Spleen (tissue), 11 donors: ENCODE results near the gene INS. TPM values are rescaled to one million over a fixed set of nuclear protein-coding genes. Genes with fewer than 3 reads are reported as not detected.
A peak's percentile ranks its signal among the peaks of the same experiment; 100 is the strongest.

Experiments used
- DNase-seq: peaks from one replicate; pipeline ENCODE4 v3.0.0-alpha.2; 2020
- H3K27ac ChIP-seq, 8 donors: fragments of 200-600 bp; sonication (generic) in 7 of 8; 1 replicate in 4 of 8; 2 replicates in 4 of 8; pipeline versions ENCODE4 v1.5.0 to v1.8.0; 2016 to 2021; ENCODE audit warnings: inconsistent platforms in 4 of 8, mild to moderate bottlenecking in 4 of 8, moderate library complexity in 1 of 8
- H3K27me3 ChIP-seq, 7 donors: fragments of 200-600 bp; sonication (generic) in 6 of 7; replicated peaks in 1 of 7; 1 replicate in 4 of 7; 2 replicates in 3 of 7; pipeline versions ENCODE4 v1.5.0 to v1.8.0; 2016 to 2021; ENCODE audit warnings: inconsistent platforms in 3 of 7, mild to moderate bottlenecking in 1 of 7
- H3K36me3 ChIP-seq, 6 donors: fragments of 200-600 bp; sonication (generic) in 5 of 6; 1 replicate in 4 of 6; 2 replicates in 2 of 6; pipeline versions ENCODE4 v1.5.0 to v1.8.0; 2016 to 2021; ENCODE audit warnings: inconsistent platforms in 2 of 6
- H3K4me1 ChIP-seq, 6 donors: fragments of 200-600 bp; sonication (generic) in 5 of 6; 1 replicate in 3 of 6; 2 replicates in 3 of 6; pipeline versions ENCODE4 v1.5.0 to v1.8.0; 2016 to 2021; ENCODE audit warnings: inconsistent platforms in 3 of 6
- H3K4me3 ChIP-seq, 8 donors: fragments of 200-600 bp; sonication (generic) in 7 of 8; 1 replicate in 4 of 8; 2 replicates in 4 of 8; pipeline versions ENCODE4 v1.5.0 to v1.8.0; 2016 to 2021; ENCODE audit warnings: inconsistent platforms in 4 of 8, mild to moderate bottlenecking in 4 of 8, moderate library complexity in 2 of 8
- H3K9me3 ChIP-seq, 8 donors: fragments of 200-600 bp; sonication (generic) in 7 of 8; 1 replicate in 4 of 8; 2 replicates in 4 of 8; pipeline versions ENCODE4 v1.5.0 to v1.8.0; 2016 to 2021; ENCODE audit warnings: inconsistent platforms in 4 of 8
- POLR2A ChIP-seq, 3 donors: fragments of 450-650 bp; IDR thresholded peaks; one replicate each; pipeline ENCODE4 v1.5.1; 2017; ENCODE audit warnings: antibody characterized with exemption in 3 of 3, mild to moderate bottlenecking in 1 of 3
- POLR2AphosphoS5 ChIP-seq, 3 donors: sonication (generic); formaldehyde crosslinking; IDR thresholded peaks; one replicate each; pipeline ENCODE4 v1.5.1; 2017; ENCODE audit warnings: antibody characterized with exemption in 3 of 3
- WGBS, 5 donors: extraction: QIAGEN DNeasy Blood & Tissue Kit in 3 of 5; methylation state at CpG; one replicate each; pipeline versions ENCODE4 v1.1.5 to v1.1.7; 2013 to 2018; 5-methylcytosine and 5-hydroxymethylcytosine counted together
- intact Hi-C: fragments of 100-400 bp; cut with DNase I; formaldehyde crosslinking; loops from one replicate; pipeline ENCODE4 v1.15.0; 2023; ENCODE audit warnings: low total_unique reads
- polyA plus RNA-seq, 3 donors: library from polyadenylated mRNA; stranded (reverse); fragments of 200-250 nt; gene quantifications; one replicate each; pipeline ENCODE4 v1.2.1, GENCODE V29; 2013
- total RNA-seq, 7 donors: library from RNA; depleted of rRNA in 3 of 7; stranded (reverse); fragments of >200 nt in 3 of 7; fragmentation: NEBNext Ultra II Directional in 4 of 7; extraction: Animal tissue kit (Norgen Biotek cat#: 25700) in 4 of 7; gene quantifications; one replicate each; pipeline versions ENCODE4 v1.1.0 to v1.2.1, GENCODE V29; 2016 to 2021
- TF ChIP-seq, protein P1 (sequence below), 11 experiments: fragments of 200-600 bp in 7 of 11; fragments of 450-650 bp in 4 of 11; sonication (generic) in 4 of 11; IDR thresholded peaks in 8 of 11; conservative IDR thresholded peaks in 3 of 11; 1 replicate in 7 of 11; 2 replicates in 4 of 11; pipeline versions ENCODE4 v1.4.0 to v1.8.0; 2016 to 2021; ENCODE audit warnings: antibody characterized with exemption in 11 of 11, inconsistent platforms in 4 of 11, mild to moderate bottlenecking in 1 of 11
- donor health status: healthy with polysubstance abuse.
- donor health status: DM: no; HTN: no; CAD: no; lungs with moderate emphysema.
- donor health status: DM: no; HTN: no; CAD: no.
- donor health status: Bipolar disorder and iron deficiency.
- donor health status: healthy.
- donor health status: DM: no; HTN: no; CAD: no.
- donor health status: DM: yes; HTN: yes; CAD: no.

INS gene
- total and polyA plus RNA-seq, 10 donors: 1.3 to 2.4 (median 1.5) TPM; not detected in 5

DNA sequence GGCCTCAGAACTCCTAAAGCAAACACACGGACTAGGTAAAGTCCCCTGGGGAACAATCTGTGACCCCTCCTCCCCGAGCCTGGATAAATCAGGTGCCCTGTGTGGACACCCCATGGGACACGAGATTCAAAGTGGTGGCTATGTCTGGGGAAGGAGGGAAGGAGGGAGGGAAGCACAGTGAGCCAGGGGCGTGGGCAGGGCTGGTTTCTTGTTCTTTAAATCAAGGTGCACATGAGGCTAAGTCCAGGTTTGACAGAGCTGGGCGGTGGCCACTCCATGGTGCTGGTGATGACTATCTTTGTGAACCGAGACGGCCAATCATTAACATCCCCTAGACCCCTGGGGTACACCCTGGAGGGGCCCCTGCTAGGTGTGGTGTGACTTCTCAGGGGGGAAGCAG is 30.9 kb upstream of the INS start:
- no peak for DNase-seq
- TF ChIP-seq, protein P1, sequence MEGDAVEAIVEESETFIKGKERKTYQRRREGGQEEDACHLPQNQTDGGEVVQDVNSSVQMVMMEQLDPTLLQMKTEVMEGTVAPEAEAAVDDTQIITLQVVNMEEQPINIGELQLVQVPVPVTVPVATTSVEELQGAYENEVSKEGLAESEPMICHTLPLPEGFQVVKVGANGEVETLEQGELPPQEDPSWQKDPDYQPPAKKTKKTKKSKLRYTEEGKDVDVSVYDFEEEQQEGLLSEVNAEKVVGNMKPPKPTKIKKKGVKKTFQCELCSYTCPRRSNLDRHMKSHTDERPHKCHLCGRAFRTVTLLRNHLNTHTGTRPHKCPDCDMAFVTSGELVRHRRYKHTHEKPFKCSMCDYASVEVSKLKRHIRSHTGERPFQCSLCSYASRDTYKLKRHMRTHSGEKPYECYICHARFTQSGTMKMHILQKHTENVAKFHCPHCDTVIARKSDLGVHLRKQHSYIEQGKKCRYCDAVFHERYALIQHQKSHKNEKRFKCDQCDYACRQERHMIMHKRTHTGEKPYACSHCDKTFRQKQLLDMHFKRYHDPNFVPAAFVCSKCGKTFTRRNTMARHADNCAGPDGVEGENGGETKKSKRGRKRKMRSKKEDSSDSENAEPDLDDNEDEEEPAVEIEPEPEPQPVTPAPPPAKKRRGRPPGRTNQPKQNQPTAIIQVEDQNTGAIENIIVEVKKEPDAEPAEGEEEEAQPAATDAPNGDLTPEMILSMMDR (IDR thresholded peaks at IDR 0.05 in 8 of 11, conservative IDR thresholded peaks at IDR 0.05 in 3 of 11): no peak
- H3K27ac ChIP-seq: peak overlapping the region in 1 of 8 donors; percentile 25
- peaks cover 0 to 32% (median 17%) of the 10 kb centered on the region in 6 donors for H3K4me1 ChIP-seq
- no peak overlapping the region for H3K4me3 ChIP-seq
- H3K36me3 ChIP-seq: no peaks in the 10 kb centered on the region
- intact Hi-C loops: no loop called here
- H3K27me3 ChIP-seq: peaks cover 0 to 42% (median 9%) of the 10 kb centered on the region in 7 donors
- WGBS, 5 donors: 69 to 91% (median 85%) methylated on average over 5 to 7 of the region's 7 CpGs
- H3K9me3 ChIP-seq: no peaks in the 10 kb centered on the region

DNA sequence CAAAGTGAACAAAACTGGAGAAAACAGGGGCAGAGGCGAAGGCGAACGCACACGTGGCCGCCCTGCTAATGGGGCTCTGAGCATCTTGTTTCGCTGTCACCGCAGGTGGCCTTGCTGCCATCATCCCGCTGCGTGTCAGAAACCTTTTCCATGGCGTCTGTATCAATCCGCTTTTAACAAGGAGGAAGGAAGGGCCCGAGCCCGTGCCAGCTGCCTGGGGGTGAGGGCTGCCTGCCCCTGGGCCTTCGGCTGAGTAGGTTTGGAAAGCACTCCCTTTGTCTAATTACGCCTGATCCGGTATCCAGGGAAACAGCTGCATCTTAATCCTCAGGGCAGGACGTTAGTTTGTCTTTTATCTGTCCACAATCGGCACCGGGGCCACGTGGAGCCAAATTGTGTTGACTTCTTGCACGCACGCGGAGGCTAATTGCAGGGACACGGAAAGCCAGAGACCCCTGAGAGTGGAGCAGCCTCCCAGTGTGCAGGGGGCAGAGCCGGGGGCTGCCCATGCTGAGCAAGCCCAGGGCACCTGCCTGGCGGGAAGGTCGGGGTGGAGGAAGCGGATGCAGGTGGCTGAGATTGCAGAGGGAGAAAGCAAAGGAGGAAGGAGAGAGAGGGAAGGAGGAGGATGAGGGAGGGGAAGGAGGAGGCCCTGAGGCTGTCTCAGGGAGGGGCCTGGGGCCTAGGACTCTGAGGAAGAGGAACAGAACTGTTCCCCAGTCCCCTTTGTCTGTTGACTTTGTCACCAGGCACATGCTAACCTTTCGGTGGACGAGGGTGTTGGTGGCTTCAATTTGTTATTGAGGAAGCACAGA is 29.9 kb upstream of the INS start:
- Histone ChIP-seq H3K27ac (peak overlapping the region in 2 of 8 donors; percentile 25 to 27), H3K4me3 (no peak overlapping the region), H3K27me3 (peaks cover 0 to 52% (median 19%) of the 10 kb centered on the region in 7 donors), H3K36me3 (no peaks in the 10 kb centered on the region), H3K4me1 (peaks cover 0 to 35% (median 20%) of the 10 kb centered on the region in 6 donors), H3K9me3 (no peaks in the 10 kb centered on the region)
- WGBS, 5 donors: 27 to 36% (median 35%) methylated on average over 30 of the region's 30 CpGs
- intact Hi-C loops: no loop called here
- no peak for DNase-seq
- TF ChIP-seq POLR2AphosphoS5 (IDR thresholded peaks at IDR 0.05): peak in 1 of 3 donors; percentile 4
- TF ChIP-seq, protein P1 (IDR thresholded peaks at IDR 0.05 in 8 of 11, conservative IDR thresholded peaks at IDR 0.05 in 3 of 11): no peak

DNA sequence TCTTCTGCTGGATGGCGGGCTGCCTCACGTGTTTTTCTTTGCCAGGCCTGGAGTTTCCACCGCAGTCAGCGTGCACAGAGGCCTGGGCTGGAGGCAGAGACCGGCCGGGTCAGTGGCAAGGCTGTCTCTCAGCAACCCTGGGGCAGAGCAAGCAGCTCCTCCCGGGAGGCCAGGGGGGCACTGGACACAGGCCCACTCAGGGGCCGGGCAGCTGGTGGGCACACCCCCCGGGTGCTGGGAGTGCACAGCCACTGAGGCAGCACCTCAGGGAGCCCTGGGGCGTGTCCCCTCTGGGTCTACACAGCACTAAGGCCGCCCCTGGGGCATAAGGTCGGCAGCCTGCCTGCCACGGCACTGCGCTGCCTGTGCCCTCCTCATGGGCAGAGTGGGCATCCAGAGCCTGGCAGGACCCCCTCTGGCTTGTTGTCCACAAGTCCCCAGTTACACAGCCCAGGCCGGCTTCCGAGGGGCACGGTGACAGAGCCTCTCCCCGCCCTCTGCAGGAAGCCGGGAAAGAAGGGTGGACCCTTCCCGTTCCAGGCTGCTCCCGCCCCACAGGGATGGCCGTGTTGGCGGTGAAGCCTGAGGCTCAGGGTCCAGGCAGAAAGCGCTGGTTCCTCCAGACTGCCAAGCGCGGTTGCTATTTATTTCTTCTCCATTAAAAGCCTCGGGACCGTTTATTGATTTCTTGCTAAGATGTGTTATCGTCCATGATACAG is 29.1 kb upstream of the INS start:
- Histone ChIP-seq H3K4me3 (no peak overlapping the region), H3K27me3 (peaks cover 0 to 52% (median 14%) of the 10 kb centered on the region in 7 donors), H3K27ac (peak overlapping the region in 1 of 8 donors; percentile 27), H3K36me3 (no peaks in the 10 kb centered on the region), H3K9me3 (no peaks in the 10 kb centered on the region), H3K4me1 (peaks cover 0 to 32% (median 19%) of the 10 kb centered on the region in 6 donors)
- intact Hi-C loops: no loop called here
- 63 to 81% (median 72%) methylated on average over 22 to 29 of the region's 29 CpGs for WGBS, 5 donors
- no peak for DNase-seq
- TF ChIP-seq POLR2A (IDR thresholded peaks at IDR 0.05): no peak
- peak in 1 of 3 donors; percentile 53 for TF ChIP-seq POLR2AphosphoS5 (IDR thresholded peaks at IDR 0.05)

DNA sequence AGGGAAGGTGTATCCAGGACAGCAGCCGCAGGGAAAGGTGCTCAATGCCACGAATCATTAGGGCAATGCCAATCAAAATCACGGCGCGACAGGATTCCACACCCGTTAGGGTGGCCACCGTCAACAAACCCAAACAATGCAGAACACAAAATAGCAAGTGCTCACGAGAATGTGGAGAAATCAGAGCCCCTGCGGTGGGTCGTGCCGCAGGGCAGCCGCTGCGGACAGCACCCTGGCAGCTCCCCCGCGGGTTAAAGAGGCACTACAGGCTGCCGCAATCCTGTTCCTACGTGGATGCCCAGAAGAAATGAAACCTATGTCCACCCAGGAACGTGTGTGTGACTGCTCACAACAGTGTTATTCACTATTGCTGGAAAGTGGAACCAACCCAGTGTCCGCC is 27.7 kb upstream of the INS start:
- Histone ChIP-seq H3K9me3 (no peaks in the 10 kb centered on the region), H3K4me3 (no peak overlapping the region), H3K36me3 (no peaks in the 10 kb centered on the region), H3K27me3 (peaks cover 0 to 60% (median 8%) of the 10 kb centered on the region in 7 donors), H3K4me1 (peaks cover 0 to 27% (median 18%) of the 10 kb centered on the region in 6 donors), H3K27ac (no peak overlapping the region)
- intact Hi-C loops: no loop called here
- WGBS, 5 donors: 88 to 92% (median 89%) methylated on average over 19 of the region's 19 CpGs
- TF ChIP-seq POLR2AphosphoS5 (IDR thresholded peaks at IDR 0.05) (no peak), POLR2A (IDR thresholded peaks at IDR 0.05) (no peak)
- TF ChIP-seq, protein P1 (IDR thresholded peaks at IDR 0.05 in 8 of 11, conservative IDR thresholded peaks at IDR 0.05 in 3 of 11): no peak
- DNase-seq: no peak
